NCI-H69 (cell line): ENCODE measurements around the gene SCN1B.
"Not testable (repeated sequence)": the region's sequence is repeated elsewhere in the genome, so short reads cannot be mapped to it uniquely, and the experiment has no call there.

Experiments
- DNase-seq: peaks from one replicate; lab custom pipeline; 2025; lab: John Stamatoyannopoulos, UW

The SCN1B gene

GRCh38 chr19:35030257-35031071, at the start of gene SCN1B:
TSS of gene SCN1B (plus strand) at chr19:35030470. CDS start at chr19:35030821, 351 bp downstream.
- DNase-seq, result peak; percentile 81

GRCh38 chr19:34982275-34982674, 48.0 kb upstream of the SCN1B start:
- DNase-seq, result no peak

GRCh38 chr19:34983786-34984185, 46.5 kb upstream of the SCN1B start:
- DNase-seq, result no peak

GRCh38 chr19:34984287-34984686, 46.0 kb upstream of the SCN1B start:
- no peak for DNase-seq

- DNase-seq, result peak; percentile 88
Measured at GRCh38 chr19:34985249-34986022, 44.8 kb upstream of the SCN1B start.

- DNase-seq, result no peak
Measured at GRCh38 chr19:34988119-34988518, 42.2 kb upstream of the SCN1B start.

GRCh38 chr19:34989298-34989697, 41.0 kb upstream of the SCN1B start:
- no peak for DNase-seq

GRCh38 chr19:34990578-34991192, 39.6 kb upstream of the SCN1B start:
- DNase-seq, result no peak

- no peak for DNase-seq
Measured at GRCh38 chr19:34991542-34992333, 38.5 kb upstream of the SCN1B start.

GRCh38 chr19:34992582-34992981, 37.7 kb upstream of the SCN1B start:
- DNase-seq, result not testable (repeated sequence)

GRCh38 chr19:34994286-34994642, 36.0 kb upstream of the SCN1B start:
- DNase-seq, result no peak

GRCh38 chr19:34994643-34995541, 35.4 kb upstream of the SCN1B start:
- peak; percentile 83 for DNase-seq

GRCh38 chr19:34995551-34995950, 34.7 kb upstream of the SCN1B start:
- no peak for DNase-seq

- no peak for DNase-seq
Measured at GRCh38 chr19:34997071-34997617, 33.1 kb upstream of the SCN1B start.

GRCh38 chr19:34998224-34998623, 32.0 kb upstream of the SCN1B start:
- not testable (repeated sequence) for DNase-seq

GRCh38 chr19:34998777-34999497, 31.3 kb upstream of the SCN1B start:
- DNase-seq, result no peak

- DNase-seq, result peak; percentile 93
Measured at GRCh38 chr19:34999498-35000337, 30.6 kb upstream of the SCN1B start, which contains the start of gene GRAMD1A. TSS of gene GRAMD1A (plus strand) at chr19:35000323. CDS start at chr19:35000479, 156 bp downstream.

- DNase-seq, result no peak
Measured at GRCh38 chr19:35000338-35000646, 30.0 kb upstream of the SCN1B start.
